Activated naive CD8-positive, alpha-beta T cell treated with anti-CD3 and anti-CD28 coated beads, Interleukin-2, amount 10 ng/mL, durations not matched to agents 7 days and 5 days (primary cell): ENCODE data around the gene BCAR1. TPM values are rescaled to one million over a fixed set of nuclear protein-coding genes. Genes with fewer than 3 reads are reported as not detected.

Experiments used
- ATAC-seq: fragments of 150-1000 bp; cut with Tn5 transposase; one replicate; pipeline ENCODE4 v1.10.0; 2021; ENCODE audit warnings: low read depth, moderate library complexity
- POLR2A ChIA-PET: fragments of 350-600 bp; sonication (Branson Sonifier 250); formaldehyde crosslinking; loops from one replicate; lab custom pipeline; 2021; ENCODE audit warnings: antibody characterized with exemption; lab: Charles Lee
- DNase-seq: peaks from one replicate; pipeline ENCODE4 v3.0.0; 2021
- H3K27ac Mint-ChIP-seq: one replicate; pipeline ENCODE4 v1.8.0; 2022; ENCODE audit warnings: mild to moderate bottlenecking, mixed read lengths
- H3K27me3 Mint-ChIP-seq: one replicate; pipeline ENCODE4 v1.8.0; 2022; ENCODE audit warnings: mild to moderate bottlenecking, moderate library complexity, mixed read lengths
- H3K36me3 Mint-ChIP-seq: one replicate; pipeline ENCODE4 v1.8.0; 2021; ENCODE audit warnings: mild to moderate bottlenecking, mixed read lengths
- H3K4me1 Mint-ChIP-seq: one replicate; pipeline ENCODE4 v1.8.0; 2021; ENCODE audit warnings: mixed read lengths
- H3K4me3 Mint-ChIP-seq: one replicate; pipeline ENCODE4 v1.8.0; 2022; ENCODE audit warnings: mild to moderate bottlenecking, moderate library complexity, mixed read lengths
- H3K9me3 Mint-ChIP-seq: one replicate; pipeline ENCODE4 v1.8.0; 2021; ENCODE audit warnings: mixed read lengths
- total RNA-seq, 2 experiments: library from RNA; stranded (reverse); gene quantifications; one replicate each; pipeline ENCODE4 v1.2.3, GENCODE V29; 2021

BCAR1 gene, protein sequence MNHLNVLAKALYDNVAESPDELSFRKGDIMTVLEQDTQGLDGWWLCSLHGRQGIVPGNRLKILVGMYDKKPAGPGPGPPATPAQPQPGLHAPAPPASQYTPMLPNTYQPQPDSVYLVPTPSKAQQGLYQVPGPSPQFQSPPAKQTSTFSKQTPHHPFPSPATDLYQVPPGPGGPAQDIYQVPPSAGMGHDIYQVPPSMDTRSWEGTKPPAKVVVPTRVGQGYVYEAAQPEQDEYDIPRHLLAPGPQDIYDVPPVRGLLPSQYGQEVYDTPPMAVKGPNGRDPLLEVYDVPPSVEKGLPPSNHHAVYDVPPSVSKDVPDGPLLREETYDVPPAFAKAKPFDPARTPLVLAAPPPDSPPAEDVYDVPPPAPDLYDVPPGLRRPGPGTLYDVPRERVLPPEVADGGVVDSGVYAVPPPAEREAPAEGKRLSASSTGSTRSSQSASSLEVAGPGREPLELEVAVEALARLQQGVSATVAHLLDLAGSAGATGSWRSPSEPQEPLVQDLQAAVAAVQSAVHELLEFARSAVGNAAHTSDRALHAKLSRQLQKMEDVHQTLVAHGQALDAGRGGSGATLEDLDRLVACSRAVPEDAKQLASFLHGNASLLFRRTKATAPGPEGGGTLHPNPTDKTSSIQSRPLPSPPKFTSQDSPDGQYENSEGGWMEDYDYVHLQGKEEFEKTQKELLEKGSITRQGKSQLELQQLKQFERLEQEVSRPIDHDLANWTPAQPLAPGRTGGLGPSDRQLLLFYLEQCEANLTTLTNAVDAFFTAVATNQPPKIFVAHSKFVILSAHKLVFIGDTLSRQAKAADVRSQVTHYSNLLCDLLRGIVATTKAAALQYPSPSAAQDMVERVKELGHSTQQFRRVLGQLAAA
- not detected for total RNA-seq

DNA sequence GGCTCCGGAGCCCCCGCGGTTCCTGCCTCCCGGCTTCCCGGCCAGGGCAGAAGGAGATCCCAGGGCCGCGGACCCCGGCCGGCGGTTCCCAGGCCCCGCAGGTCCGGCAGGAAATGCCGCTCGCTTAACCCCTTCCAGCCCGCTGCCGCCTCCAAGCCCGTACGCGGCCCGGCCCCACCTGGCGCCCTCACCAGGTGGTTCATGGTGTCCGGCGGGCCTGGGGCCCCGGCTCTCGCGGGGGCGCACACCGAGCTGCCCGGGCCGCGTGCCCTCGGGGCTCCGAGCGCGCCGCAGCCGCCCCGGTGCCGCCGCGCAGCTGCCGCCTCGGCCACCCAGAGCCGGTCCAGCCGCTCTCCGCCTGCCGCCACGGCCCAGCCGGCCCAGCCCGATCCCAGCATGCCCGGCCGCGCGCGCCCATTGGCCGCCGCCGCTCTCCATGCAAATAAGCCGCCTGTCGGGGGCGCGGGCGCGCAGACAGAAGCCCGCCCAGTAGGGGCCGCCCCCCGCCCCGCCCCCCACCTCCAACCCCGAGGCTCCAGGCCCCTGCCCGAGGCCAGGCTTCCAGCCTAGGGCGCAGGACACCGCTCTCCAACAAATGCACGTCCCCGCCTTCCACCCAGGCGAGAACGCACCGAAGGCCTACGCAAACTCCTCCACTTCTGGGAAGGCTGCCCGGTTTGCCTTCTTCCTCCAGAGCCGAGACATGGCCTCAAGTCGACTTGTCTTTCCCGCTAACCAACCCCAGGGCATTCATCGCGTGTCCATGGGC is at the start of gene BCAR1:
Gene BCAR1, minus strand, starts transcription at position 345 of the 769 bp plus-strand sequence. Its CDS starts 142 bp downstream, at position 203.
- H3K9me3 Mint-ChIP-seq, result no peaks in the 10 kb centered on the region
- peak within 1 kb of the TSS; percentile 37 for H3K4me3 Mint-ChIP-seq
- POLR2A ChIA-PET, result no interaction called here
- ATAC-seq (peak; percentile 46), DNase-seq (no peak)
- H3K27ac Mint-ChIP-seq, result no peak within 1 kb of the TSS
- peaks cover 49% of the 10 kb centered on the region for H3K27me3 Mint-ChIP-seq
- no peaks in the 10 kb centered on the region for H3K36me3 Mint-ChIP-seq
- peaks cover 4% of the 10 kb centered on the region for H3K4me1 Mint-ChIP-seq

- H3K9me3 Mint-ChIP-seq, result no peaks in the 10 kb centered on the region
Observed at GRCh38 chr16:75298267-75298666, 46.8 kb upstream of the BCAR1 start.

DNA sequence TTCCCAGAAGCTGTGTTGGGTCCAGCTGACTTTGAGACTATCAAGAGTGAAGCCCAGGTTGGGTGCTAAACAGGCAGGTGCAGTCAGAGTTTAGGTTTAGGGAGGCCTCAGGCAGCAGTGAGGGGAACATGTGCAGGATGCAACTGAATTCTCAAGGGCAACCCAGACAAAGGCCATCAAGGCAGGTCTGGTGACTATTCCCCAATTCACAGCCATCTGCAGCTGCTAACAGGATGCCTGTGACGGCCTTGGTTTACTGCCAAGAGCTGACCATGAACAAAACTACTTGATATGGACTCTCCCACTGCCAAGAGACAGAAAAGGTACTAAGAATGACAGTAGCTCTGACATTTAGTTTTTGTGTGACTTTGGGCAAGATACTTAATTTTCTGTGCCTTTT is 45.2 kb upstream of the BCAR1 start:
- Mint-ChIP-seq H3K4me3 (no peak overlapping the region), H3K36me3 (peaks cover 49% of the 10 kb centered on the region), H3K27ac (no peak overlapping the region), H3K9me3 (no peaks in the 10 kb centered on the region), H3K4me1 (no peaks in the 10 kb centered on the region), H3K27me3 (peaks cover 6% of the 10 kb centered on the region)
- POLR2A ChIA-PET, result no interaction called here
- ATAC-seq, result no peak
- no peak for DNase-seq

More at GRCh38 chr16:75298267-75298666, 46.8 kb upstream of the BCAR1 start:
- Mint-ChIP-seq H3K27ac (no peak overlapping the region), H3K4me3 (no peak overlapping the region), H3K4me1 (no peaks in the 10 kb centered on the region), H3K36me3 (peaks cover 36% of the 10 kb centered on the region), H3K27me3 (peaks cover 3% of the 10 kb centered on the region)
- ATAC-seq (no peak), DNase-seq (no peak)
- POLR2A ChIA-PET, result no interaction called here

DNA sequence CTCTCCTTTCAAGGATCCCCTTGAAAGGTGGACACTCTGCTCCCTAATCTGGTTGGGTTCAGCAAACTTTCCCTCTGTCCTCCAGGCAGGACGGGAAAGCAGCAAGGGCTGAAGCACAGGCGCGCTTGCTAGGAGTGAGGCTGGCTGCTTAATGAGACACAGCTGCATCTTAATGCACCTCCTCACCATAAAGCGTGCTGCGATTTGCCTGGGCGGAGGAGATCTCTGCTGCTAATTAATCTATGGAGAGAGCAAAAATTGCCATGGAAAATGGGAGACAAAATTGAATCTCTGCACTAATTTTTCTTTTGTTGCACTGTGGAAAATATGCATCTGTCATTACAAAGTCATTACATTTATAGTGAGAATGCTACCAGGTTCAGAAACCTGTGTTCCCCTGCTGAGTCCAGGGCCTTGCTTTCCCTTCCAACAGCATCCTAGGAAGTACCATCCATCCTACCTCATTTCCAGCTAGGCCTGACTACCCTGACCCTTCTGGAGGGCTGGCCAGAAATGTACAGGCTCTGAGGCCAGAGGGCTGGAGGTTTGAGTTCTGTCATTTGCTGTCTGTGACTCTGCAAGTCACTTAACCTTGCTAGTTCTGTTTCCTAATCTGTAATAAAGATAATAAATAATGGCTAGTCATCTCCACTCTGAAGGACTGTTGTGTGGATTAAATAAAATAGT is 43.5 kb upstream of the BCAR1 start:
- H3K36me3 Mint-ChIP-seq, result peaks cover 45% of the 10 kb centered on the region

GRCh38 chr16:75293772-75294171 is 42.3 kb upstream of the BCAR1 start:
- Mint-ChIP-seq H3K4me3 (no peak overlapping the region), H3K4me1 (peaks cover 3% of the 10 kb centered on the region), H3K27ac (no peak overlapping the region), H3K9me3 (no peaks in the 10 kb centered on the region), H3K36me3 (peaks cover 38% of the 10 kb centered on the region), H3K27me3 (peaks cover 17% of the 10 kb centered on the region)
- ATAC-seq, result no peak
- DNase-seq, result no peak
- POLR2A ChIA-PET, result no interaction called here

More for the DNA sequence above, 43.5 kb upstream of the BCAR1 start:
- Mint-ChIP-seq H3K9me3 (no peaks in the 10 kb centered on the region), H3K27ac (no peak overlapping the region), H3K4me3 (no peak overlapping the region), H3K4me1 (no peaks in the 10 kb centered on the region), H3K27me3 (peaks cover 17% of the 10 kb centered on the region)
- POLR2A ChIA-PET, result no interaction called here
- DNase-seq (no peak), ATAC-seq (no peak)

GRCh38 chr16:75293173-75293572 is 41.7 kb upstream of the BCAR1 start:
- Mint-ChIP-seq H3K36me3 (peaks cover 40% of the 10 kb centered on the region), H3K27me3 (peaks cover 17% of the 10 kb centered on the region), H3K4me3 (no peak overlapping the region), H3K4me1 (peaks cover 9% of the 10 kb centered on the region), H3K27ac (no peak overlapping the region), H3K9me3 (no peaks in the 10 kb centered on the region)
- ATAC-seq (no peak), DNase-seq (no peak)
- POLR2A ChIA-PET, result no interaction called here

DNA sequence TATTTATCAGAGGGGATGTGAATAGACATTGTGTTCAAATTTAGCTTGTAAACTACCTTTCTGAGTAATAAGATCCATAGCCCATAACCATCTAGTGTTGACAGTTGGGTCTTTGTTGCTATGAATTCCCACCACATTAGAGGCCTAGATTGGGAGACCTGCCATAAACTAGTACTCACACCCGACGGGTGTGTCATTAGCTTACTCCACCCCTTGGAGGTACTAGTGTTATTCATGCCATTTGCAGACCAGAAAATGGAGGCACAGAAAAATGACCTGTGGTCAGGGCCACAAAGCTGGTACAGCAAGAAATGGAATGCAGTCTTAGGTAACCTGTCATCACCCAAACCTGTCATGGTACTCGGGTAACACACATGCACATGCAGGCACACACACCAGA is 41.3 kb upstream of the BCAR1 start:
- Mint-ChIP-seq H3K27me3 (peaks cover 17% of the 10 kb centered on the region), H3K4me3 (no peak overlapping the region), H3K27ac (no peak overlapping the region), H3K9me3 (no peaks in the 10 kb centered on the region), H3K36me3 (peaks cover 39% of the 10 kb centered on the region), H3K4me1 (peaks cover 14% of the 10 kb centered on the region)
- DNase-seq (no peak), ATAC-seq (no peak)
- POLR2A ChIA-PET, result no interaction called here

DNA sequence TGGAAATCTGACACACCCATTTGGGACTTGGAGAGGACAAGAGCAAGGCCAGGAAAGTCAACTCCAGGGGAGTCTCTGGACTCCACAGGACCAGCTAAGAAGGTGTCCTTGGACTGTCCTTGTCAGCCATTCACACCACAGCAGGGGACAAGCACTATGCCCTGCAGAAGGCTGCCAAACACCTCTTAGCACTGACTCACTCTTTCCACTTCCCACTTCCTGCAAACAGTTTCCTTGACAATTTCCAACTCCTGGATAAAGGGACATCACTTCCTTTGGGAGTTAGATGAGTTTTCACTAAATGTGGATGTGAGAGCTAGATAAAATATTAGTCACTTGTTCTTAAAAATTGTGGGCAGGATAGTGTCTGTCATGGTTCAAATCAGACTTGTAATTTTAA is 37.8 kb upstream of the BCAR1 start:
- Mint-ChIP-seq H3K27me3 (peaks cover 38% of the 10 kb centered on the region), H3K4me3 (no peak overlapping the region), H3K9me3 (no peaks in the 10 kb centered on the region), H3K27ac (no peak overlapping the region), H3K4me1 (peaks cover 19% of the 10 kb centered on the region), H3K36me3 (peaks cover 40% of the 10 kb centered on the region)
- DNase-seq (no peak), ATAC-seq (no peak)
- POLR2A ChIA-PET, result no interaction called here

- peaks cover 40% of the 10 kb centered on the region for H3K27me3 Mint-ChIP-seq
- DNase-seq, result peak; percentile 83
- H3K9me3 Mint-ChIP-seq, result no peaks in the 10 kb centered on the region
- H3K27ac Mint-ChIP-seq, result peak overlapping the region; percentile 79
- peak; percentile 74 for ATAC-seq
- H3K36me3 Mint-ChIP-seq, result peaks cover 40% of the 10 kb centered on the region
- peaks cover 19% of the 10 kb centered on the region for H3K4me1 Mint-ChIP-seq
- peak overlapping the region; percentile 52 for H3K4me3 Mint-ChIP-seq
- POLR2A ChIA-PET, result no interaction called here
Observed at GRCh38 chr16:75288596-75289120, 37.2 kb upstream of the BCAR1 start.

DNA sequence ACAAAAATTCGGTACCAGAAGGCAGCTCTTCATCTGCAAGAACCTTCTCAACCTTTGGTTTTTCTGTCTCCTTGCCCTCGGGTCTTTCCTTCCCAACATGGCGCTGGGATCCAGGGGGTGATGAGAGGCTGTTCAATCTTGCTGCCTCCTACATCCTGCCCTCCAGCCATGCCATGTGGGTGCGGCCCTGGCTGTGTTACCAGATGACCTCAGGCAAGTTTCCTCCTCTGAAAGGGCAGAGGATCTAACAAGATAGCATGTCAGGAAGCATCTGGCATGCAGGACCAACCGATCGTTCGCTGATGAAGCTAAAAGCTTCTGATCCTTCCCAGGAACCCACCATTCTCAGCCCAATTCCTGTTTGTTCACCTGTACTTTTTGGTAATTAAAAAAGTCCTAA is 36.8 kb upstream of the BCAR1 start:
- Mint-ChIP-seq H3K4me1 (peaks cover 19% of the 10 kb centered on the region), H3K36me3 (peaks cover 40% of the 10 kb centered on the region), H3K4me3 (peak overlapping the region; percentile 52), H3K9me3 (no peaks in the 10 kb centered on the region), H3K27me3 (peaks cover 40% of the 10 kb centered on the region), H3K27ac (peak overlapping the region; percentile 79)
- POLR2A ChIA-PET, result no interaction called here
- ATAC-seq, result peak; percentile 41
- DNase-seq, result peak; percentile 37

- DNase-seq (no peak), ATAC-seq (no peak)
- Mint-ChIP-seq H3K36me3 (peaks cover 35% of the 10 kb centered on the region), H3K9me3 (no peaks in the 10 kb centered on the region), H3K27me3 (peaks cover 42% of the 10 kb centered on the region), H3K4me3 (no peak overlapping the region), H3K4me1 (peaks cover 19% of the 10 kb centered on the region), H3K27ac (no peak overlapping the region)
- POLR2A ChIA-PET, result no interaction called here
Observed at GRCh38 chr16:75287708-75288107, 36.3 kb upstream of the BCAR1 start.

DNA sequence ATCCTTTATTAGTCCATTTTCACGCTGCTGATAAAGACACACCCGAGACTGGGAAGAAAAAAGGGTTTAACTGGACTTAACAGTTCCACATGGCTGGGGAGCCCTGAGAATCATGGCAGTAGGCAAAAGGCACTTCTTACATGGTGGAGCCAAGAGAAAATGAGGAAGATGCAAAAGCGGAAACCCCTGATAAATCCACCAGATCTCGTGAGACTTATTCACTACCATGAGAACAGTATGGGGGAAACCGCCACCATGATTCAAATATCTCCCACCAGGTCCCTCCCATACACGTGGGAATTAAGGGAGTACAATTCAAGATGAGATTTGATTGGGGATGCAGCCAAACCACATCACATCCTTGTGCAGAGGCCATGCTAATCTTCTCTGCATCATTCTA is 35.0 kb upstream of the BCAR1 start:
- POLR2A ChIA-PET, result no interaction called here
- no peak for DNase-seq
- ATAC-seq, result no peak
- peaks cover 22% of the 10 kb centered on the region for H3K36me3 Mint-ChIP-seq
- no peak overlapping the region for H3K4me3 Mint-ChIP-seq
- H3K9me3 Mint-ChIP-seq, result no peaks in the 10 kb centered on the region
- no peak overlapping the region for H3K27ac Mint-ChIP-seq
- peaks cover 52% of the 10 kb centered on the region for H3K27me3 Mint-ChIP-seq
- H3K4me1 Mint-ChIP-seq, result peaks cover 19% of the 10 kb centered on the region
